GM21528 (cell line): Measurements from ENCODE around the gene RUNX1.
"Not testable (repeated sequence)": the region's sequence is repeated elsewhere in the genome, so short reads cannot be mapped to it uniquely, and the experiment has no call there.

Experiments
- ATAC-seq: cut with Tn5 transposase; IDR thresholded peaks from one replicate; pipeline ENCODE4 v1.9.1; 2021; ENCODE audit warnings: mild to moderate bottlenecking, moderate library complexity; ENCODE audit not compliant: unreplicated experiment, low FRiP score

Gene RUNX1

DNA sequence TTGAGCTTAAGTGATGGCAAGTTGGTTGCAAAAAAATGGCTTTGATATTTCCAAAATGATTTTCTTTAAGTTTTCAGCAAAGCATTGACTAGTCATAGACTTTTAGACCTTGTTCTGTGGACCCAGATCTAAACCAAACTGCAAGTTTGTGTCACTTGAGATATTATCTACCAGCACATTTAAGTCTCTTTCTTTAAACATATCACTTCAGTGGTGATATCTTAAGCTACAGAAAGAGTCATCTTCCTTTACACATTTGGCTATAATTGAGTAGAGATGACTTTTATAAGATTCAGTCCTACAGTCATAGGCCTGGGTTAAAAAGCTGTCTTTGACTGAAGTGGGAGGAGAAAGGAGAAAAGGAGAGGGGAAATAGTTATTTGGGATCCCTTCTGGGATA is 95.2 kb downstream of the RUNX1 start:
- no peak for ATAC-seq

- ATAC-seq: no peak
These were observed 96.4 kb downstream of the RUNX1 start for GRCh38 chr21:34952701-34953100.

GRCh38 chr21:34951868-34952267 is 97.2 kb downstream of the RUNX1 start:
- not testable (repeated sequence) for ATAC-seq

DNA sequence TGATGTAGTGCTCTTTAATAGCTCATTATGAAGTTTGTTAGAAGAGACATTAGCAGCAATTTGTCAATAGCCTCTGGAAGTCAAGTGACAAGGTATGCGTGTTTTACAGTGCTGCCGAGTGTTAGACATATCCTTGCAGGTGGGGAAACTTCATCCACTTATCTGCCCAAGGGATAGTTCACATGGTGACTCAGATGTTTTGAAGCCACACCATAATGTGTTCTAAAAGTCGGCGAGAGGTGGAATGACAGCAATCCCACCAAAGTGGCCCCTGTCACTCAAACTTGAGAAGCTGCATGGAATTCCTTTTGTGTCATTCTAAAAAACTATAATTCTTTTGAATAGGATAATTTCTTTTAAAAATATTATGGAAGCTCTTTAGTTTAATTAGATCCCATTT is 98.1 kb downstream of the RUNX1 start:
- no peak for ATAC-seq

DNA sequence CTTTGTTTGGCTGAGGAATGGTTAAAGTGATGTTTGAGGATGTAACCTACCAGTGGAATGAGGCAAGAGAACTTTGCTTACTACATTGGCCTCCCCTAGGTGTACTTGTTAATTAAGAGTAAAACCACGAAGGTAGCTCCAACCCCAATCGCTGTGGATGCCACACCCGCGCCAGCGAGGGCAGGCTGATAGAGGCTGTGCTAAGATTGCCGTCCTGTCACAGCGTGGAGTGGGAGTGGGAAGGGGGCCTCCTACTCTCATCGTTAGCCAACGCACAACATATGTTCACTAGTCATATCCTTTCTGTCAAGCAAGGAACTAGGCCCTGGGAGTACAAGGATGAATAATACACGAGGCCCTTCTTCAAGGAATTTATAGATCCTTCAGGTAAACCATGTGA is 99.6 kb downstream of the RUNX1 start:
- ATAC-seq: no peak

DNA sequence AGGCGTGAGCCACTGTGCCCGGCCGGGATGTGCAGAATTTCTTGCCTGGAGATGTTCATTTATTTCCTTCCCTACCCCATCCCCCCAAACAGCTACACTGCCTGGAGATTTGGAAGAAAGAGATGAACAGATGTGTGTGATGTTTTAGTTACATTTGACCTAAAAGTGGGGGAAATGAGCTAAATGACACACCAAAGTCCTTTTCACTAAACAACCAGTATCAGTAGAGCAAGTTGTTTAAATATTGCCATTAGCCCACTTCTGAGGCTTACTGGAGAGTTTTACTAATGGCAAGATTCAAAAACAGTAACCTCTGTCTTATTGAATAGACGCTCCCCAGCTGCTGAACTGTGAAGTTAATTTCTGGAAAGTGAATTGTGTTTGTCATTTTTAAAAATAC is 100.1 kb downstream of the RUNX1 start:
- ATAC-seq: no peak

- no peak for ATAC-seq
These were observed 100.9 kb downstream of the RUNX1 start for GRCh38 chr21:34948157-34948556.

GRCh38 chr21:34946916-34947534 is 102.1 kb downstream of the RUNX1 start:
- ATAC-seq: no peak

DNA sequence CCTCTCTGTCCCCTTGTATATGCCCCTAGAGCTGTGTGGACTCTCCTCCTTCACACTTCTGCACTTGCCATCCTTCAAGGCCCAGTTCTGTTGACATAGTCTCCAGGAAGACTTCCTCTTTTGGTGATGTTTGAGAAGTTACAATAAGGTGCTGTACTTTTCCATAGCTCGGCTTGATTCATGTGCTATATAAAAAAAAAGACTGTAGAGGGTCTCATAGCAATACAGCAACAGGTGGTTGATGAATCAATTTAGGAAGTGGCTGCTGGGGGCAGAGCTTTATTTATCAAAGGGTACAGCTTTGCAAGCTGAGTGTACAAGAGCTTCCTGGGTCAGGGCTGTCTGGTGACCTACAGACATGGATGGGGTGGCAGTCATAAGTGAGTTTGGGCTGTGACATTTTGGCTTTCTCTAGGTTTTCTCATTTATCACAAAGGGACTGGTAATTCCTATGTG is 102.7 kb downstream of the RUNX1 start:
- ATAC-seq: no peak

GRCh38 chr21:34945288-34945687 is 103.8 kb downstream of the RUNX1 start:
- ATAC-seq: no peak

GRCh38 chr21:34944015-34944755 is 104.9 kb downstream of the RUNX1 start:
- no peak for ATAC-seq

GRCh38 chr21:34942911-34943310 is 106.2 kb downstream of the RUNX1 start:
- no peak for ATAC-seq

GRCh38 chr21:34941162-34941561 is 107.9 kb downstream of the RUNX1 start:
- ATAC-seq: no peak

DNA sequence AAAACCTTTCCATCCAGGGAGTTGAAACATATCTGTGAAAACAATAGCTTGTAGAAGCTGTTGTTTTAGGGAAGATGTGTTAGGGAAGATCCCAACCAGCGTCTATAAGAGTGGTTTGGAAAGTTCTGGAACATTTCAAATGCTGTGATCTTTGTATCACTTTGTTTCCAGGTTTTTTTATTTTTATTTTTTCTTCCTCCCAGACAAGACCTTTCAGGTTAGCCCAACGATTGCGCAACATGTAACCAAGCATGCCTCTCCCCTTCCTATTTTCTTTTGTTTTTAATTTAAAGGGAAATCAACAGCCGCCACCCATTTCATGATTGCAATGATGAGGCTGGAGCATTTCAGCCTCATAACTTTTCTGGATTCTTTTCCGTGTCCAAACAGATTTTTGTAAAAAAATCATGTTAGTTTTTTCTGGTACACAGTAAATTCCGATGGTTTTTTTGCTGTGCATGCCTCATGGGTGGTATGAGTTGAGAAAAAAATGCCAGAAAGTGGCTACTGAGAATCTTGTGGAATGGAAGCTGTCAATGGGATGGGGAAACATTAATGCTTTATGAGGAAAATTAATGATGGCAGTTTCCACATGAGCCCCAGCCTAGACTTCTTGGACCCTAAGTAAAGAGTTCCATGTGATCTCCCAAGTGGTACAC is 109.3 kb downstream of the RUNX1 start:
- no peak for ATAC-seq

- ATAC-seq: no peak
These were observed 110.9 kb downstream of the RUNX1 start for GRCh38 chr21:34938089-34938764.

DNA sequence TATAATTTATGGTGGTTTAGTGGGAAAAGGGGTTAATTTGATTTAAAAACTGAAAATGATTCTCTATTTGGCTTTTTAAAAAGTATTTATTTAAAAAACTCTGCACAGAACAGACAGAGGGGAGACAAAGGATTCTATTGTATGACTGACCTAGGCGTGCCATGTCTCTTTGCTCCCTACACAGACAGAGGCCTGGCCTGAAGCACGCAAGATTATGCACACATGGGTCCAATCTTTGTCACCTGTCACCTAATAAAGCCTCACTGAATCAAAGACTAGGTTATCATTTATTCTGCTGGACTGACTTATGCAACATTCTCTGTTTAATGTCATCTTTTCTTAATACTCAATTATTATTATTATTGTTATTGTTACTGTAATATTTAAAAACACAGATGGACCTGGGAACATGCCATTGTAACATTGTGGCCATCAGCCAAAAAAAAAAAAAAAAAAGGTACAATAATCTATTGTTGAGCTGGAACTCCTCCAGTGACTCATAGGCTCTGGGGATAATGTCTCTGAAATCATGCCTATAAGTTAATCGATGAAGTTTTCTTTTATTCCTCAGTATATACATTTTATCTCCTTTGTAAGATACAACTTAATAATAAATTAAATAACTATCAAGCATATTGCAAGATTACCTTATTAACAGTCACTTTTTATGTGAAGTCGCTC is 112.1 kb downstream of the RUNX1 start:
- no peak for ATAC-seq

GRCh38 chr21:34936371-34936789 is 112.7 kb downstream of the RUNX1 start:
- ATAC-seq: no peak

- ATAC-seq: no peak
These were observed 113.2 kb downstream of the RUNX1 start for GRCh38 chr21:34935898-34936297.

DNA sequence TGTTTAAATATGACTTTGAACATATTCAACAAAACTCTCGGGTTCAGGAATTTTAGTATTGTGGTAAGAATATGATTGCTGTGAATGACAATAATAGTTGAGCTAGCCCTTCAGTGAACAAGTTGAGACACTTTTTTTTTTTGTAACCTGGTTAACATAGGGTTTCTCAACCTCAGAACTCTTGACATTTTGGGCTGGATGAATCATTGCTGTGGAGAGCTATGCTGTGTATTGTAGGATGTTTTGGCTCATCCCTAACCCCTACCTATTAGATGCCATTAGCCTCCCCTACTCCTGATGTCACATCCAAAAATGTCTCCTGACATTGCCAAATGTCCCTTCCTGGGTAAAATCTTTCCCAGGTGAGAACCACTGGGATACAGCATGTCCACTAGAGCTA is 113.7 kb downstream of the RUNX1 start:
- no peak for ATAC-seq

DNA sequence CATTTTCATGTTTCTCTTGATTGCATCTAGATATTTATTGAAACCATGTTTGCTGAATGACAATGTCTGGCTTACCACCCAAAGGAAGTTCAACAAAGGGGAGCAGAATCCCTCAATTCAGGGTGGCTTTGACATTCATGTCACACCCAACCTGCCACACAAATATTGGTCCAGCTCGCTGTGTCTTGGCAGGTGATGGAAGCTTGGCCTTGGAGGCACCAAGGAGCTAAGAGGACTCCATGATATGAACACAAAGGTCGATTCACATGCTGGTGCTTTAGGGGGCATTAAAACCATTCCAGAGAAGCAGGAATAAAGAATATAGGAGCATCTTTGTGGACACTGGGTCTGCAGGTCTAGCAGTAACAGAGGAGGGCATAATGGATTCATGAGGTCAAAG is 114.8 kb downstream of the RUNX1 start:
- no peak for ATAC-seq
